GM21447 (cell line): Measurements from ENCODE around the gene NSUN2.

Experiments
- ATAC-seq: cut with Tn5 transposase; IDR thresholded peaks from one replicate; pipeline ENCODE4 v1.9.1; 2021; ENCODE audit not compliant: unreplicated experiment

The NSUN2 gene

DNA sequence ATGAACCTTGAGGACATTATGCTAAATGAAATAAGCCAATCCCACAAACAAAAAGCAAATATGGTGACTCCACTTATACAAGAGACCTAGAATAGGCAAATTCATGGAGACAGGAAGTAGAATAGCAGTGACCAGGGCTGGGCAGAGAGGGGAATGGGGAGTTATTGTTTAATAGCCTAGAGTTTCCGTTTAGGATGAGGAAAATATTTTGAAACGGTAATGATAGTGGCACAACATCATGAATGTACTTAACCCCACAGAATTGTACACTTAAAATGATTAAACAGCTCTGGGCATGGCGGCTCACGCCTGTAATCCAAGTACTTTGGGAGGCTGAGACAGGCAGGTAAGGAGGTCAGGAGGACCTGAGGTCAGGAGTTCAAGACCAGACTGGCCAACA lies 65.8 kb downstream of the NSUN2 start:
- no peak for ATAC-seq

DNA sequence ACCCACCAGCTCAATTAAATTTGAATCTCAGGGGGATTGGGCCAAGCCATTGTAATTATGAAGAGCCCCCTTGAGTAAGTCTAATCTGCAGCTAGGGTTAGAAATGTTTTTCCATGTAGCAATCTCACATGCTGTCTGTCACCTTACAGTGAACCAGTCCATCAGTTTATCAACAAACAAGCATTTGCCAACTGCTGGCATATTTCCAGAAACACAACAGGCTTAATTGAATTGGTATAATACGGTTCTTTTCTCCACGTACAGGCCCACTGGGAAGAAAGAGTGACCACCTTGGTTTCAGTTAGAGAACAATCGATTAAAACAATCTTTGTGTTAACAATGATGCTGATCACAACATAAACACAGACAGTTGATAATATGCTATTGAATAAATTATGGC lies 67.4 kb downstream of the NSUN2 start:
- no peak for ATAC-seq

DNA sequence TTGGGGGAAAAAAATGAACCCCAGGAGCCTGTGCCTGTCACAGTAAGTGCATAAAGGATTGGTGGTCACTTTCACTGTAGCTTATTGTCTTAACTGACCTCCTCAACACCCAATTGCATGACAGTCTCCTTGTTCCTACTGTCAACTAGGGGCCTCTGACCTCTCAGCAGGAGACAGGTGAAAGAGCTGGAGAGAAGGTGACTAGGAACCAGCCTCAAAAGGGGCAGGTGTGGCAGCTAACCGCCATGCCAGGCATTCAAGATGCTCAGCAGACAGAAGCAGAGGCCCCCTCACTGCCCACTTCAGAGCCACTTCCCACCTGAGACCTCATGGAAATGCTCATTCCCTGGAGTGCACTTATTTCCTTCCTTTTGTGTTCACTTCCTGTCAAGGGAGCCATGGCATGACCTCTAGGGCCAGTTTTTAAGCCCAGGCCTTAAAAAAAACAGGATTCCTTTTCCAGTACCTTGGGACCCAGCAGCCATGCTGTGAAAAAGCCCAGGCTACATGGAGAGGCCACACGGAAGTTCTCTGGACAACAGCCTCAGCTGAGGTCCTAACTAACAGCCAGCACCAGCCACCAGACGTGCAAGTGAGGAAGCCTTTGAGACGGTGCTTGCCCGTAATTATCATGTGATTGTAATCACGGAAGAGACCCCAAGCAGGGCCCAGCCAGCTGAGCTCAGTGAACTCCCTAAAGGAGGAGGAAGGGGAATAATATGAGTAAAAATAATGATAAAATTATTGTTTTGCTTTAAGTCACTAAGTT lies 74.9 kb downstream of the NSUN2 start:
- ATAC-seq = no peak

DNA sequence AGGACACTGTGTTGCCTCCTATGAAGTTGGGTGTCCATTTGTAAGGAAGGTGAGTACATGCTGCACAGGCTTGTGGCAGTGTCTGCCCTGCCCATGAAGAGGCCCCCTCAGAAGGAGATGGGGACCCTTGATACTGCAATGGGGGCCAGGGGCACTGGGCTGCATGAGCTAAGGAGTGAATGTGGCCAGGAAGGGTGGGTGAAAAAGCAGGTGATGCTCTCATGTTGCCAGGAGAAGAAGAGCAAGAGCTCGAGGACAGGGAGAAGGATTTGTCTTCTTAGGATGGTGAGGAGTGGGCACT lies 76.1 kb downstream of the NSUN2 start:
- ATAC-seq = no peak

DNA sequence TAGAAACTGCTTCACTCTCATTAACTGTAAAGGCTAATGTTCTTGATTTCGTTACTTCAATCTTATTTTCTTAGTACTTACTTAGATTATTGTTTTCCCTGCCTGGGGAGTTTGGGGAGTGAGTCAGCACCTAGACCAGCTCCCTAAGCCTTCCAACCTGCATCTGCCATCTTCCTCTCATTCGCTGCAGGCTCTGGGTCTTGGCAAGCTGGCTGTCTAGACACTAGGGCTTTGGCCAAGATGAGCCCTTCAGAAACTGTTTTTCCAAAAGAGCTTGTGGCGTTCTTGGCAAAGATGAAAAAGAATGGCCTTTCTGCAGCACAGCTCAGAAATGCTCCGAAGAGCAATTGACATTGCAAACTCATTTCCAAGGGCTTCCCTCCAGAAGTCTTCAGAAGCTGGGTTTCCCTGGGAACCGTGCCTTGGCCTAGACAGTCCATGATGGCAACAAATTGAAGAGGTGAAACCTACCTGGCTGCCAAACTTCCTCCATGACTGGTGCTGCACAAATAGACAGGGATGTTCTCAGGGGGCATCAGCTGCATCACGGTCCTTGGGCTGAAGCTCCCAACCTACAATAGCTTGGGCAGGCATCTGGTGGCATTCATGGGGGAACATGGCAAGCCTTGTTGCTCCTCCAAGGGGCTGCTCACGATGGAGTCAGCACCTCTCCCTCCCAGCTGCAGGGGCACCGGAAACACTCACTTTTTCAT lies 76.6 kb downstream of the NSUN2 start:
- ATAC-seq = no peak

DNA sequence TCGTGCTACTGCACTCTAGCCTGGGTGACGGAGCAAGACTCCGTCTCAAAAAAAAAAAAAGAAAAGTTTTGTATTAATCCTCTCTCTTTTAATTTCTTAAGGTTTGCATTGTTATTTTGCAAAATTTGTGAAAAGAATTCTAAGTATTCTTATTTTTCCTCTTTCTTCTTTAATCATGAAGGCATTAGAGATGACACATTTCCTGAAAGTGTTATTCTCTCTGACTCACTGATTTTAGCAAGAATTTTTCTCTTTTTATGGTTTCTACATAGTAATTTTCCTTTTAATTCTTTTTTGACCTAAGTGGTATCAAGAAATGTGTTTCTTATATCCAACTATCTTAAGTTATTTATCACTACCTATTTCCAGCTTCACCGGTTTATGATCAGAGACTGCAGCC lies 78.0 kb downstream of the NSUN2 start:
- no peak for ATAC-seq

DNA sequence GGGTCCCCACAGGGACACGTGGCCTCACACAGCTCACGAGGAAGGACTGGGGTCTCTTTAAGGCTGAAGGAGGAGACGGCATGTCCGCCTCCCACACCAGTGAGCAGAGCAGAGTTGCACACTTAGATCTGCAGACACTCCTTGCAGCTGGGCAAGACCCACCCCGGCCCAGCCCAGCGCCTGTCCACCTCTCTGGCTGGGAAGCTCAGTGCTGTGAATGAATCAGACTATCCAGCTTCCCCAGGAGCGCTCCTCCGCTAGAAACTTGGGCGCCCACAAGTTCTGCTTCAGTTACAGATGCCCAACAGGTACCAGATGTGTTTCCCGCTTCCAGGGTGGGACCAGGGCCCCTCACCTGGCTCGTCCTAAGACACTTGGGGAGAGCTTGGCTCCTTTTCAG lies 78.9 kb downstream of the NSUN2 start:
- no peak for ATAC-seq

DNA sequence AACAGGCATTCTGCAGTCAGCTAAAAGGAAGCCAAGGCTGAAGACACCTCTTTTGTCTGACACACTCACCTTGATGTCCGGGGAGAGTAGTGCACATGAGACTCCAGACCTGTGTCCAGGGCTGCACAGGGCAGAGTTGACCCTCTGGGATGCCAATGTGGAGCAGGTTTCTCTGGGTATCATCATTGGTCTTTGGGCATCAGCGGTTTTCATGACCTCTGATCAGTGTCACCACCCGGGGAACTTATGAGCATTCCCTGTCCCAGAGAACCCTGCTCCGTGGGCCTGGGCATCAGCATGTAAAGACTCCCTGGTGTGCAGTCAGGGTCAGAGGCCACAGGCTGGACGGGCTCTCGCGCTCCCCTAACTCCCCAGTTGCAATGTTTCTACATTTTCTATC lies 80.2 kb downstream of the NSUN2 start:
- no peak for ATAC-seq

DNA sequence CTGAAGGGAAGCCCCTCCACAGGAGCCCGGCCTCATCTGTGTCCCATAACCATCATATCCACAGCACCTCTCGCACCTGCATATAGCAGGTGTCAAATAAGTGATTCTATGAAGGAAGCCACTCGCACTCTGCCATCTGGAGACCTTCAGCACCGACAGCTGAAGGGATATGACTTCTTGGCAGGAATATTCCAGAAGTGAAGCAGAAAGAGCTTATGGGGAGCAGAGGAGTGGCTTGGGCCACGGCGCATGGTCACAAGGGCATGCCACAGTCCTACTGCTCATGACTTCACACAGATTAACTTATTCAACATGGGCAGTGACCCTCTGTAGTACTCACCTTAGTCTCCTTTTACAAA lies 80.9 kb downstream of the NSUN2 start:
- no peak for ATAC-seq

DNA sequence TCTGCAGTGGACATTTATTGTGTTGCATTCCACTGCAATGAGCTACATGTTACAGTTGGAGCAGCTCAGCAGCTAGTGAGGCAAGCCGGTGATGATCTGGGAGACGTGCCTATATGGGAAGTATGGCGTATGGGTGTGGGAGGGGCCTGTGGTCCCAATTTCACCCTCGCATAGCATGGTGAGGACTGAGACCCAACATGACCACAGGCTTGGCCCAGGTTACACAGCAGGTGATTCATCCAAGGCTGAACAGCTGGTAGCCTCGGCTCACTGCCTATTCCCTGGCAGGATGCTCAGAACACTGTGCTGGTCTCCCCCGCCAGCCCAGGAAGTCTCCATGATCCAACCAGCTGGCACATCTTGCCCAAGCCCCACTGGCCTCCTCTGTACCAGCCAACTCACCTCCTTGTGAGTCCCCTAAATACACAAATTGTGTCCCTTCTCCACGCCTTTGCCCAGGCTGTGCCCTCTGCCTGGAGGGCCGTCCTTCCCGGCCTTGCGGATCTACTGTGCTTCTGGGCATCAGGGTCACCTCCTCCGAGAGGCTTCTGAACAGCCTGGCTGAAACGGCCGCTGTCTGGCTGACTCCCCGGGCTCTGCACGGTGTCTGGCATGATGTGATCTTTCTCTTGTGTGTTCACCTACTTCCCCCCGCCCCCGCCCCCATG lies 81.4 kb downstream of the NSUN2 start:
- ATAC-seq = no peak

DNA sequence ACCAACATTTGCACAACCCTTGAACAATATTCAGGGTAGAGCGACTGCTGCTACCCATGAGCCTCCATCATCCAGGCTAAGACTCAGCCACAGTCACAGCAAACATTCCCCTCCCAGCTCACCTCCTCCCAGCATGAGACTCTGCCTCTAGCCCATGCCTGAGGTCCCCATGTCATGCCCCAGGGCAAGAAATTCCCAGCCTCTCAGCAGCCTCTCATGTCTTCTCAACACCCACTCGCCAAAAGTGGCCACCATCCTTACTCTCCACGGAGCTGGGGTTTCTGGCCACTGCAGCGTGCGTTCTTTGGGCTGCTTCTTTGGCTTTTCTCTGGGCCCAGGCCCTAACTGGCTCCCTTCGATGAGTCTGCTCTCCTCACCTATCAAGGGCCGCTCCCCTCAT lies 82.2 kb downstream of the NSUN2 start:
- no peak for ATAC-seq
